ENCODE measurements around the gene F2R. TPM values are rescaled to one million over a fixed set of nuclear protein-coding genes. Genes with fewer than 3 reads are reported as not detected.

F2R gene
- total and polyA plus RNA-seq, 12 donors = 3.1 to 20.9 (median 11.1) TPM

GRCh38 chr5:76742583-76742982 lies 26.7 kb downstream of the F2R start:
- Histone ChIP-seq H3K27me3 (no peaks in the 10 kb centered on the region), H3K9me3 (peaks cover 0 to 4% (median 0%) of the 10 kb centered on the region in 11 donors), H3K27ac (no peak overlapping the region), H3K36me3 (no peaks in the 10 kb centered on the region), H3K4me1 (peaks cover 0 to 23% (median 8%) of the 10 kb centered on the region in 9 donors), H3K4me3 (no peak overlapping the region)
- DNase-seq (no peak), ATAC-seq (no peak)
- TF ChIP-seq, protein P1, sequence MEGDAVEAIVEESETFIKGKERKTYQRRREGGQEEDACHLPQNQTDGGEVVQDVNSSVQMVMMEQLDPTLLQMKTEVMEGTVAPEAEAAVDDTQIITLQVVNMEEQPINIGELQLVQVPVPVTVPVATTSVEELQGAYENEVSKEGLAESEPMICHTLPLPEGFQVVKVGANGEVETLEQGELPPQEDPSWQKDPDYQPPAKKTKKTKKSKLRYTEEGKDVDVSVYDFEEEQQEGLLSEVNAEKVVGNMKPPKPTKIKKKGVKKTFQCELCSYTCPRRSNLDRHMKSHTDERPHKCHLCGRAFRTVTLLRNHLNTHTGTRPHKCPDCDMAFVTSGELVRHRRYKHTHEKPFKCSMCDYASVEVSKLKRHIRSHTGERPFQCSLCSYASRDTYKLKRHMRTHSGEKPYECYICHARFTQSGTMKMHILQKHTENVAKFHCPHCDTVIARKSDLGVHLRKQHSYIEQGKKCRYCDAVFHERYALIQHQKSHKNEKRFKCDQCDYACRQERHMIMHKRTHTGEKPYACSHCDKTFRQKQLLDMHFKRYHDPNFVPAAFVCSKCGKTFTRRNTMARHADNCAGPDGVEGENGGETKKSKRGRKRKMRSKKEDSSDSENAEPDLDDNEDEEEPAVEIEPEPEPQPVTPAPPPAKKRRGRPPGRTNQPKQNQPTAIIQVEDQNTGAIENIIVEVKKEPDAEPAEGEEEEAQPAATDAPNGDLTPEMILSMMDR (IDR thresholded peaks at IDR 0.05) = no peak
- WGBS, 2 donors = 83 to 87% methylated on average over 4 of the region's 4 CpGs
- intact Hi-C loops (cut with DNase I) = no loop called here

- no peak for DNase-seq
- ATAC-seq = no peak
- Histone ChIP-seq H3K36me3 (no peaks in the 10 kb centered on the region), H3K9me3 (peaks cover 0 to 4% (median 0%) of the 10 kb centered on the region in 11 donors), H3K27me3 (peaks cover 0 to 5% (median 0%) of the 10 kb centered on the region in 7 donors), H3K4me3 (no peak overlapping the region), H3K4me1 (peaks cover 0 to 2% (median 0%) of the 10 kb centered on the region in 9 donors), H3K27ac (no peak overlapping the region)
- intact Hi-C loops (cut with DNase I) = no loop called here
- 81 to 87% methylated on average over 2 of the region's 2 CpGs for WGBS, 2 donors
- TF ChIP-seq, protein P1 (IDR thresholded peaks at IDR 0.05) = no peak
Observed at GRCh38 chr5:76744632-76745031, 28.7 kb downstream of the F2R start.

- ATAC-seq (no peak), DNase-seq (no peak)
- Histone ChIP-seq H3K36me3 (no peaks in the 10 kb centered on the region), H3K4me3 (no peak overlapping the region), H3K9me3 (peaks cover 0 to 4% (median 0%) of the 10 kb centered on the region in 11 donors), H3K4me1 (no peaks in the 10 kb centered on the region), H3K27ac (no peak overlapping the region), H3K27me3 (peaks cover 0 to 5% (median 0%) of the 10 kb centered on the region in 7 donors)
- intact Hi-C loops (cut with DNase I) = no loop called here
- WGBS, 2 donors = 55 to 62% methylated on average over 3 of the region's 3 CpGs
- TF ChIP-seq, protein P1 (IDR thresholded peaks at IDR 0.05) = no peak
Observed at GRCh38 chr5:76745670-76746069, 29.7 kb downstream of the F2R start.

DNA sequence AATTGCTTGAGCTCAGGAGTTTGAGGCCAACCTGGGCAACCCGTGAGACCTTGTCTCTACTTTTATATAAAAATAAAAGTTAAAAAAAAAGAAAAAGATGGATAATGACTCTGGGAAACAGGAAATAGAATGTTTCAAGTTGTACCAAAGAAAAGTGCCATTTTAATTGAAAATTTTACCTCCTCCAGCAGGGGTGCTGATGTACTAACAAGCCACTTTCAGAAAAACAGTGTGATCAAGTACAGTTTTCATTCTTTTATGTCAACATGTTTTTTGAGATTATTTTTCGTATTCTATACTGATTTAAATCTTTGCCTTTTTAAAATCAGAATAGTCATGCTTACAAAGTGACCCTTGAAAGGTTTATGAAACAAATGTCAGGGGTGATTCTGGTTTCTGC lies 30.8 kb downstream of the F2R start:
- Histone ChIP-seq H3K4me3 (no peak overlapping the region), H3K27me3 (peaks cover 0 to 5% (median 0%) of the 10 kb centered on the region in 7 donors), H3K36me3 (no peaks in the 10 kb centered on the region), H3K4me1 (no peaks in the 10 kb centered on the region), H3K9me3 (peaks cover 0 to 4% (median 0%) of the 10 kb centered on the region in 11 donors), H3K27ac (no peak overlapping the region)
- WGBS, 2 donors = 83 to 93% methylated on average over 2 of the region's 2 CpGs
- intact Hi-C loops (cut with DNase I) = no loop called here
- ATAC-seq (no peak), DNase-seq (no peak)
- TF ChIP-seq, protein P1 (IDR thresholded peaks at IDR 0.05) = no peak

Measured in heart right ventricle (tissue), 16 donors.